Testis (tissue), 2 donors: ENCODE results near the gene NCBP2.

ENCODE experiments used
- CTCF ChIP-seq, 3 experiments: fragments of 450-650 bp in 2 of 3; fragments of 200-600 bp in 1 of 3; sonication (generic) in 1 of 3; IDR thresholded peaks; one replicate each; pipeline ENCODE4 v1.5.1; 2016 to 2019; ENCODE audit warnings: antibody characterized with exemption in 3 of 3, mild to moderate bottlenecking in 2 of 3, moderate library complexity in 1 of 3
- POLR2A ChIP-seq: fragments of 450-650 bp; IDR thresholded peaks from one replicate; pipeline ENCODE4 v1.6.1; 2017; ENCODE audit warnings: antibody characterized with exemption, mild to moderate bottlenecking, moderate library complexity

GRCh38 chr3:196954832-196955231 lies 12.5 kb upstream of the NCBP2 start:
- TF ChIP-seq CTCF (IDR thresholded peaks at IDR 0.05) (no peak), POLR2A (no peak)
